Measurements from ENCODE around the gene DYNLT4. TPM values are rescaled to one million over a fixed set of nuclear protein-coding genes. Genes with fewer than 3 reads are reported as not detected.

DYNLT4 gene
- total and polyA plus RNA-seq, 2 of the 13 experiments (the other 11 are each of a cell fraction or from before 2014, with no cell fraction given), result 0.77 TPM; not detected in 1

DNA sequence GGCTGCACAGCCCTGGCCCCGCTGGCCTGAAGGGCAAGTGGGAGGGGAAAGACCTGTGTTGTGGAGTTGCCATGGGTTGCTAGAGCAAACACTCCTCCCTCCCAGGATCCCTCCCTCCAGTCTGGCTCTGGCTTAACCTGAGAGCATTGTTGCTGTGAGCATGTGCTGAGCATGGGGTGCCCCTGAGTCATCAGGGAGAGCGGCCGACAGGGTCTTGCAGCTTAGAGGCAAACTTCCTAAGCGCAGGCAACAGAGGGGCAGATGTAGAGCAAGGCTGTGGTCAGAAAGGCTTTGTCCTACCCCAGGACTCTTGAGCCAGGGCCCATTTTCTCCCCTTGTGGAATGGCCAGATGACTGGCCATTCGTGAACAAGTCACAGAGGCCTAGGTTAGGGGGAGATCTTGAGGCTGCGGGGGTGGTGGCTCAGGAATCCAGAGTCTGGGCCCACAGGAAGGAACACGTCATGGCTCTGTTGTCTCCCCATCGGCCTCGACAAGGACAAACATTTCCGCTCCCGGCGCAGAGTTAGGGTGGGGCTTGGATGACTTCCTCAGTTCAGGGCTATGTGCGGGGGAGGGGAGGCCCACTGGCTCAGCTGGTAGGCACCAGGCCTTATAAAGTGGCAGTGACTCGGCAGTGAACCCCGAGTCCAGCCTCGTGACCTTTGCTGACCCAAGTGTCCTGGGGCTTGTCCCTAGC, 362 bp upstream of the DYNLT4 start (continued):
- TF ChIP-seq, protein P1, sequence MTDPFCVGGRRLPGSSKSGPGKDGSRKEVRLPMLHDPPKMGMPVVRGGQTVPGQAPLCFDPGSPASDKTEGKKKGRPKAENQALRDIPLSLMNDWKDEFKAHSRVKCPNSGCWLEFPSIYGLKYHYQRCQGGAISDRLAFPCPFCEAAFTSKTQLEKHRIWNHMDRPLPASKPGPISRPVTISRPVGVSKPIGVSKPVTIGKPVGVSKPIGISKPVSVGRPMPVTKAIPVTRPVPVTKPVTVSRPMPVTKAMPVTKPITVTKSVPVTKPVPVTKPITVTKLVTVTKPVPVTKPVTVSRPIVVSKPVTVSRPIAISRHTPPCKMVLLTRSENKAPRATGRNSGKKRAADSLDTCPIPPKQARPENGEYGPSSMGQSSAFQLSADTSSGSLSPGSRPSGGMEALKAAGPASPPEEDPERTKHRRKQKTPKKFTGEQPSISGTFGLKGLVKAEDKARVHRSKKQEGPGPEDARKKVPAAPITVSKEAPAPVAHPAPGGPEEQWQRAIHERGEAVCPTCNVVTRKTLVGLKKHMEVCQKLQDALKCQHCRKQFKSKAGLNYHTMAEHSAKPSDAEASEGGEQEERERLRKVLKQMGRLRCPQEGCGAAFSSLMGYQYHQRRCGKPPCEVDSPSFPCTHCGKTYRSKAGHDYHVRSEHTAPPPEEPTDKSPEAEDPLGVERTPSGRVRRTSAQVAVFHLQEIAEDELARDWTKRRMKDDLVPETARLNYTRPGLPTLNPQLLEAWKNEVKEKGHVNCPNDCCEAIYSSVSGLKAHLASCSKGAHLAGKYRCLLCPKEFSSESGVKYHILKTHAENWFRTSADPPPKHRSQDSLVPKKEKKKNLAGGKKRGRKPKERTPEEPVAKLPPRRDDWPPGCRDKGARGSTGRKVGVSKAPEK (CRISPR knock-in tag; IDR thresholded peaks at IDR 0.05; ENCODE audit: borderline replicate concordance), result no peak
- TF ChIP-seq ZNF138 (CRISPR knock-in tag; IDR thresholded peaks at IDR 0.05; ENCODE audit: low read depth) (no peak; the same call in 1 of the 2 replicates), SIN3B (IDR thresholded peaks at IDR 0.05; ENCODE audit: low read length) (peak; percentile 35; the same call in 1 of the 2 replicates), ZNF746 (CRISPR knock-in tag; IDR thresholded peaks at IDR 0.05) (peak; percentile 94), ZNF598 (CRISPR knock-in tag; IDR thresholded peaks at IDR 0.05; ENCODE audit: borderline replicate concordance) (peak; percentile 75; the same call in 1 of the 2 replicates), SMAD1 (CRISPR knock-in tag; IDR thresholded peaks at IDR 0.05; ENCODE audit: borderline replicate concordance, low read depth) (0 out of 2 replicates have a peak, but pooled peaks have one; percentile 78), SIX1 (CRISPR knock-in tag; IDR thresholded peaks at IDR 0.05; ENCODE audit: borderline replicate concordance) (no peak), ZFP36L1 (CRISPR knock-in tag; IDR thresholded peaks at IDR 0.05) (peak; percentile 94), ZNF24 (IDR thresholded peaks at IDR 0.05) (no peak; the same call in 1 of the 2 replicates), KDM3A (CRISPR knock-in tag; IDR thresholded peaks at IDR 0.05; ENCODE audit: low read depth) (no peak), ZNF207 (IDR thresholded peaks at IDR 0.05; ENCODE audit: borderline replicate concordance) (no peak), KLF15 (CRISPR knock-in tag; IDR thresholded peaks at IDR 0.05; ENCODE audit: borderline replicate concordance) (no peak), NFRKB (IDR thresholded peaks at IDR 0.05) (no peak), ZSCAN31 (CRISPR knock-in tag; IDR thresholded peaks at IDR 0.05; ENCODE audit: low read depth) (no peak), DRAP1 (CRISPR knock-in tag; IDR thresholded peaks at IDR 0.05) (peak; percentile 83)
- TF ChIP-seq, protein P2, sequence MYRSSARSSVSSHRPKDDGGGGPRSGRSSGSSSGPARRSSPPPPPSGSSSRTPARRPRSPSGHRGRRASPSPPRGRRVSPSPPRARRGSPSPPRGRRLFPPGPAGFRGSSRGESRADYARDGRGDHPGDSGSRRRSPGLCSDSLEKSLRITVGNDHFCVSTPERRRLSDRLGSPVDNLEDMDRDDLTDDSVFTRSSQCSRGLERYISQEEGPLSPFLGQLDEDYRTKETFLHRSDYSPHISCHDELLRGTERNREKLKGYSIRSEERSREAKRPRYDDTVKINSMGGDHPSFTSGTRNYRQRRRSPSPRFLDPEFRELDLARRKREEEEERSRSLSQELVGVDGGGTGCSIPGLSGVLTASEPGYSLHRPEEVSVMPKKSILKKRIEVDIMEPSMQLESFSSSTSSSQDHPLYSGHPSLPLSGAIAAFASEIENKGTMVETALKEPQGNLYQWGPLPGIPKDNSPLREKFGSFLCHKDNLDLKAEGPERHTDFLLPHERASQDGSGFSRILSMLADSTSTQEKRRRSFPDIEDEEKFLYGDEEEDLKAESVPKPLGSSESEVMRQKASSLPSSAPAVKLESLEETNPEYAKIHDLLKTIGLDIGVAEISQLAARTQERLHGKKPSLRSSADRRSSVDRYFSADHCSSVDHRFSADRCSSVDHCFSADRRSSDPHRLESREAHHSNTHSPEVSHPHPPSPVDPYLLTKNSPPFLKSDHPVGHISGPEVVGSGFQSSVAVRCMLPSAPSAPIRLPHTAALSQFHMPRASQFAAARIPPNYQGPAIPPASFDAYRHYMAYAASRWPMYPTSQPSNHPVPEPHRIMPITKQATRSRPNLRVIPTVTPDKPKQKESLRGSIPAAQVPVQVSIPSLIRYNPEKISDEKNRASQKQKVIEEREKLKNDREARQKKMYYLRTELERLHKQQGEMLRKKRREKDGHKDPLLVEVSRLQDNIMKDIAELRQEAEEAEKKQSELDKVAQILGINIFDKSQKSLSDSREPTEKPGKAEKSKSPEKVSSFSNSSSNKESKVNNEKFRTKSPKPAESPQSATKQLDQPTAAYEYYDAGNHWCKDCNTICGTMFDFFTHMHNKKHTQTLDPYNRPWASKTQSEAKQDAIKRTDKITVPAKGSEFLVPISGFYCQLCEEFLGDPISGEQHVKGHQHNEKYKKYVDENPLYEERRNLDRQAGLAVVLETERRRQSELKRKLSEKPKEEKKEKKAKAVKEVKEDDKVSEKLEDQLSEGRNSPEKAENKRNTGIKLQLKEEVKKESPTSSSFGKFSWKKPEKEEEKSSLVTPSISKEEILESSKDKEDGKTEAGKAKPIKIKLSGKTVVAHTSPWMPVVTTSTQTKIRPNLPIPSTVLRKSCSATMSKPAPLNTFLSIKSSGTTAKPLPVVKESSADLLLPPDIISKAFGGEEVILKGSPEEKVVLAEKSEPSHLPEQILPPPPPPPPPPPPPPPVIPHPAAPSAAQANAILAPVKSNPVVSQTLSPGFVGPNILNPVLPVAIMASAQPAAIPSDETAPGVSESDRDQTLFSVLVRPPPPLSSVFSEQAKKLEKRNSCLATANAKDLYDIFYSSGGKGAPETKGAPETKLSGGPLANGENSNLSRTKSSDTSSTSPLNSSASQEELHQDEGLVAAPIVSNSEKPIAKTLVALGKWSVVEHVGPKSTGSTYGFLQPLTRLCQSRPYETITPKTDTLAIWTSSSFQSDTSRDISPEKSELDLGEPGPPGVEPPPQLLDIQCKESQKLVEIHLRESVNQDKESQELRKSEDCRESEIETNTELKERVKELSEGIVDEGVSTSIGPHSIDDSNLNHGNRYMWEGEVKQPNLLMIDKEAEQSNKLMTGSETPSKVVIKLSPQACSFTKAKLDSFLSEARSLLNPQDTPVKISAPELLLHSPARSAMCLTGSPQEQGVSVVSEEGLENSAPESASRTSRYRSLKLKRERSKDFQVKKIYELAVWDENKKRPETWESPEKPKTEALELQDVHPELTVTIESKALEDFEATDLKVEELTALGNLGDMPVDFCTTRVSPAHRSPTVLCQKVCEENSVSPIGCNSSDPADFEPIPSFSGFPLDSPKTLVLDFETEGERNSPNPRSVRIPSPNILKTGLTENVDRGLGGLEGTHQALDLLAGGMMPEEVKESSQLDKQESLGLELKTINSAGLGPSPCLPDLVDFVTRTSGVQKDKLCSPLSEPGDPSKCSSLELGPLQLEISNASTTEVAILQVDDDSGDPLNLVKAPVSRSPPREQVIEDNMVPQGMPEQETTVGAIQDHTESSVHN (CRISPR knock-in tag; IDR thresholded peaks at IDR 0.05), result peak; percentile 99
- TF ChIP-seq, protein P3, sequence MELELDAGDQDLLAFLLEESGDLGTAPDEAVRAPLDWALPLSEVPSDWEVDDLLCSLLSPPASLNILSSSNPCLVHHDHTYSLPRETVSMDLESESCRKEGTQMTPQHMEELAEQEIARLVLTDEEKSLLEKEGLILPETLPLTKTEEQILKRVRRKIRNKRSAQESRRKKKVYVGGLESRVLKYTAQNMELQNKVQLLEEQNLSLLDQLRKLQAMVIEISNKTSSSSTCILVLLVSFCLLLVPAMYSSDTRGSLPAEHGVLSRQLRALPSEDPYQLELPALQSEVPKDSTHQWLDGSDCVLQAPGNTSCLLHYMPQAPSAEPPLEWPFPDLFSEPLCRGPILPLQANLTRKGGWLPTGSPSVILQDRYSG (CRISPR knock-in tag; IDR thresholded peaks at IDR 0.05), result no peak
